ENCODE measurements around the gene BBS9. TPM values are rescaled to one million over a fixed set of nuclear protein-coding genes. Genes with fewer than 3 reads are reported as not detected.

Gene BBS9
- total RNA-seq, 2 experiments from 2014 or later: 8.9 to 10.1 TPM

- ChIA-PET POLR2A (no interaction called here), CTCF (no interaction called here)
- H3K4me1 Mint-ChIP-seq: no peaks in the 10 kb centered on the region
- H3K27ac Mint-ChIP-seq: no peak overlapping the region
- no peaks in the 10 kb centered on the region for H3K9me3 Mint-ChIP-seq
- no peaks in the 10 kb centered on the region for H3K27me3 Mint-ChIP-seq
- H3K36me3 Mint-ChIP-seq (ENCODE audit: low read depth): no peaks in the 10 kb centered on the region
- DNase-seq: no peak
- no peak overlapping the region for H3K4me3 Mint-ChIP-seq
Observed at GRCh38 chr7:33649476-33650441, 520.4 kb downstream of the BBS9 start.

DNA sequence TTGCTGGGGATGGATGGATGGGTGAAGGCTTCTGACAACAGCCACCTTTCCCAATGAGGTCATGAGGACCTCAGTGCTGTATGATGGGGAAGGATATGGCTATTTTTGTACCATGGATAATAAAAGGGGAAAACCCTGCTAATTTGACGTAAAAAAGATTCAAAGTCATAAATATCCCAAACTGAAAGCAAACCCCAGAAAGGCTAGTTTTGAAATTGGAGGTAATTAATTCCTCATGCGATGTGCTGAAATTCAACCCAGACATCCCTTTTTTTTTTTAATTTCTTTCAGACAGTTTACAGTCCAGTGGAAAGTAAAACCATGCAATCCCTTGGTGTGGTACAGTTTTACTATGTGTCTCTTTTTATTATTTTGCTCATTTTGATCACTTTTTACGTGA lies 521.5 kb downstream of the BBS9 start:
- CTCF ChIA-PET: no interaction called here
- H3K4me1 Mint-ChIP-seq: no peaks in the 10 kb centered on the region
- DNase-seq: no peak
- no peak overlapping the region for H3K27ac Mint-ChIP-seq
- H3K9me3 Mint-ChIP-seq: no peaks in the 10 kb centered on the region
- POLR2A ChIA-PET: no interaction called here
- no peaks in the 10 kb centered on the region for H3K27me3 Mint-ChIP-seq
- no peaks in the 10 kb centered on the region for H3K36me3 Mint-ChIP-seq (ENCODE audit: low read depth)
- H3K4me3 Mint-ChIP-seq: no peak overlapping the region

DNA sequence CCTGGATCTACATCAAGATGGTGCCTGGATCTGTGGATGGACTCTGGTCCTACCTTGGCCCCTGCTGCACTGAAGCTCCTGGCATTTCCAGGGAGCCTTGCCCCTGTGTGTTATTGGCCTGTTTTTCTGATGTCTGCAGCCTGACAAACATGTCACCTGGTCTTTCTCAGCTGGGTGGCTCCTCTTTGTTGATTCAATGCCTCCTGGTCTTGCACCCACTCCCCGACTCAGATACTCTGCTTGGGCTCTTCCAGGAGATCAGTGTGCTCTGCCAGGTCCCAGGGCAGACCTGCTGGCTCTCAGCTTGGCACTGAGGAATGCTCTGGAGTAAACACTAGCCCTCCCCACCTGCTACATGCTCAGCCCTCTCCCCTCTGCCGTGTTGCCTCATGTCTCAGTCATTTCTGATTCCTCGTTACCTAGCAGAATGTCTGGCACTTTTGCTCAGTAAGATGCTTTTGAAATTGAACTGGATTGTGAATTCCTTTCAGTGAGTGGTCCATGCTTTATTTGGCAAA lies 522.7 kb downstream of the BBS9 start:
- Mint-ChIP-seq H3K27me3 (no peaks in the 10 kb centered on the region), H3K4me1 (no peaks in the 10 kb centered on the region), H3K9me3 (no peaks in the 10 kb centered on the region), H3K27ac (no peak overlapping the region), H3K4me3 (no peak overlapping the region), H3K36me3 (ENCODE audit: low read depth) (no peaks in the 10 kb centered on the region)
- ChIA-PET CTCF (no interaction called here), POLR2A (no interaction called here)
- no peak for DNase-seq

- no peaks in the 10 kb centered on the region for H3K27me3 Mint-ChIP-seq
- DNase-seq: no peak
- ChIA-PET POLR2A (no interaction called here), CTCF (no interaction called here)
- no peak overlapping the region for H3K27ac Mint-ChIP-seq
- H3K36me3 Mint-ChIP-seq (ENCODE audit: low read depth): no peaks in the 10 kb centered on the region
- no peaks in the 10 kb centered on the region for H3K4me1 Mint-ChIP-seq
- H3K9me3 Mint-ChIP-seq: no peaks in the 10 kb centered on the region
- H3K4me3 Mint-ChIP-seq: no peak overlapping the region
Observed at GRCh38 chr7:33654676-33655075, 525.3 kb downstream of the BBS9 start.

Other genes with a start within 250 kb of the BBS9 start
- 10 to 100 TPM; 46.2 to 46.6 TPM for gene KBTBD2, start 237.8 kb upstream of the BBS9 start, total RNA-seq
- 1 to 10 TPM in 1 of 2 experiments, under 1 TPM in 1; 0.33 to 1.3 TPM for gene FKBP9, start 172.1 kb upstream of the BBS9 start, total RNA-seq
- 10 to 100 TPM; 55.2 to 64.5 TPM for gene NT5C3A, start 66.8 kb upstream of the BBS9 start, total RNA-seq
- 10 to 100 TPM; 10.8 to 13.2 TPM for gene RP9, start 20.2 kb upstream of the BBS9 start, total RNA-seq

Data from activated CD4-positive, alpha-beta T cell treated with anti-CD3 and anti-CD28 coated beads, Interleukin-2, amount 10 ng/mL, durations not matched to agents 7 days and 5 days (primary cell).